ENCODE measurements around the gene PLA2G4F.

- no peak for TF ChIP-seq CTCF (conservative IDR thresholded peaks at IDR 0.05)
- no peak for TF ChIP-seq EZH2 (IDR thresholded peaks at IDR 0.05; ENCODE audit: low read depth)
These were observed 50.1 kb downstream of the PLA2G4F start for GRCh38 chr15:42106288-42106687.

Measured in PC-9 (cell line).